ENCODE data around the gene GTSE1.

The GTSE1 gene

GRCh38 chr22:46275455-46276122 is 21.1 kb upstream of the GTSE1 start:
- no peak for DNase-seq

GRCh38 chr22:46276563-46276962 is 20.1 kb upstream of the GTSE1 start:
- no peak for DNase-seq

DNA sequence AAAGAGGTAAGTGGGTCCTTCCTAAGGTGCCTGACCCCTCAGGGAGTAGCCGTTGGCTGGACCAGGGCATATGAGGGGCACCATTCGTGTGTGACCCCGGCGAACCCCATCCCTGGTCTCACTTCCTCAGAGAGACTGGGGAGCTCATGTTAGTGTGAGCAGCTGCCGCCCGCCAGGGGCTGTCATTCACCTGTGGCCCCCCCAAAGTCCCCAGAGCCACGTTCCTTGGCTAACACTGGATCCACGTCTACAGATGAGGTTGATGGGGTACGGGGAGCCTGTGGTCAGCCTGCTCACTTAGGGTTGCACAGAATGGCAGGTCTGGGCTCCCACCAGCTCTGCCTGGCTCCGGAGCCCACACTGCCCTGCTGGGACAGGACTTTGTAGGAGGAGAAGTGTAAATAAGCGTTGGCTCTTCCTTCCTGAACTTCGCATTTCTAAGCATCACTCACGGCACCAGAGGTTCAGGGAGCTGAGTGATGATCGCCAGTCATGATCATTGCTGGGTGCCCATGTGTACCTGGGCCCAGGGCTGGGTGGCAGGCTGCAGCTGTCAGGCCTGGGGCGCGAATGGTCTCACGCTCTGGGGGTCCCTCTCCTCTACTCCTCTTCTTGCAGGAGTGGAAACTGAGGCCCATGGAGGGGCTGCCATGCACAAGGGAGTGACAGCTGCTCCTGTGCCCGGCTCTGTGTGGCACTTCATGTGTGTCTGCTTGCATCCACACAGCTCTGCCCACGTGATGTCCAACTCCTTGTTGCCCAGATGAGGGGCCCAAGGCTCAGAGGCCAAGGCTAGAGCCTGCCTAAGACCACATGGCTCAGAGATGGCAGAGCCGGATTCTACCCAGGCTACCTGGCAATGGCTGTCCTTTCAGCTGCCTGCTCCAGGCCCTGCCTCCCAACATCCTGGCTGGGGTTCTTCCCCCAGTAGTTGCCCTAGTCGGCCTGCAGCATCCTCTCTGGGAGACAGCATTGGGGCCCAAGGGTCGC is 17.7 kb upstream of the GTSE1 start:
- DNase-seq, result no peak

GRCh38 chr22:46280063-46280817 is 16.4 kb upstream of the GTSE1 start:
- DNase-seq, result no peak

DNA sequence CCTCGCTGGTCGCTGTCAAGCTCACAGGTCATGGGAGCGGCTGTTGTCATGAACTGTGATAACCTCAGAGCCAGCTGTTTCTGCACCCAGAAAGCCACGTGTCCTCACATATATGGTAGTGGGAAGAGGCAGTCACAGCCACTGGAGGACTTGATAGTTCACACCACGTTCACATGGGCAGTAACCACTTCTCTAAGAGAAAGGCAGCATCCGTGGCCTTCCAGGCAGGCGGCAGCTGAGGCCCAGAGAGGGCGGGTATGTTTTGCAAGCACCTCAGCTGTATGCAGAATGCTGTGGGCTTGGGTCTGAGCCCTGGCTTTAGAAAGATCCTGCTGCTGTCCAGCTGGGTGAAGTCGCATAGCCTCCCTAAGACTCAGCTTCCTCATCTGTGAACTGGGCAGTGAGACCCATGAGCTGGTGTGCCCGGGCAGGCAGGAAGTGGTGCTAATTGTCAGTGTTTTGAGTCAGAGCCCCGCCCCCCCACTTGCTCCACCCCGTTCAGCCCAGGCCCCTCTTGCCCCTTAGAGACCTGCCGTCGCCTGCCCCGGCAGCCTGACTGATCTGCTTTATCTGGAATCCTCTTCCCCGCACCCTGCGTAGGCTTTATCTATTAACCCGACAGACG is 15.6 kb upstream of the GTSE1 start:
- no peak for DNase-seq

GRCh38 chr22:46281866-46282678 is 14.6 kb upstream of the GTSE1 start:
- no peak for DNase-seq

GRCh38 chr22:46286006-46286405 is 10.7 kb upstream of the GTSE1 start:
- DNase-seq, result no peak

DNA sequence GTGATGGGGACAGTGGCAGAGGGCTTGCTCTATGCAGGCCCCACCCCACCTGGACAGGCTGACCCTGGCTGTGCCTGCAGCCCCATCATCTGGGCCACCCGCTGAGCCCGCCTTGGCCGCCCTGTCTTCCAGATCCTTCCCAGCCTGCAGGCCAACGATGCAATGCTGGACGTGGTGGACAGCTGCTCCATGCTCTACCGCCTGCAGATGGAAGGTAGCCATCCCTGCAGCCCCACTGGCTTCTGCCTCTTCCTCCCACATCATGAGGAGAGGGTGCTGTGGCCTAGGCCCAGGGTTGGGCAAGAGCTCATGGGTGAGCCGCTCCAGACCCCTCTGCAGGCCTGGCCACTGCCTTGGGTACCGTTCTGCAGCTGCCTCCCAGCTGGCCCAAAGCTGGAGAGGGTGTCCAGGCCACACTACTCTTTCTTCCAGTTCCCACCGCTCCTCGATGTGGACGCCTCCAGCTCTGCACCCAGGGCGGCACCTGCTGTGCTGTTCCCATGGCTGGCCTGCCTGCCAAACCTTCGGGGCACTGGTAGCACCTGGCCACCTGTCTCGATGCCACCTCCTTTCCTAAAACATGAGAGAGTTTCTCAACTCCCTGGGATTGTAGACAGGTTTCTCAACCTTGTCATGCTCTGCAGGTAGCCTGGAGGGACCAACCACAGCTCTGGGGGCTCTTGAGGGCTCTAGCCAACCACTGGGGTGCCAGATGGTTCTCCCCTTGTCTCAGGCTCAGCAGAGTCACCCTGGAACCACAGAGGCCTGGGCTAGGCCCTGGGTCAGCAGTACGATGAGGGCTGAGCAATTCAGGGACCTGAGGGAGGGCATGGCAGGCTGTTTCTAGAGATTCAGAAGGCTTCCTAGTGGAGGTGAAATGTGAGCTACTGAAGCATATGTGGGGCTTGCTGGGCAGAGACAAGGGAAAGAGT is 9.5 kb upstream of the GTSE1 start:
- DNase-seq, result no peak

DNA sequence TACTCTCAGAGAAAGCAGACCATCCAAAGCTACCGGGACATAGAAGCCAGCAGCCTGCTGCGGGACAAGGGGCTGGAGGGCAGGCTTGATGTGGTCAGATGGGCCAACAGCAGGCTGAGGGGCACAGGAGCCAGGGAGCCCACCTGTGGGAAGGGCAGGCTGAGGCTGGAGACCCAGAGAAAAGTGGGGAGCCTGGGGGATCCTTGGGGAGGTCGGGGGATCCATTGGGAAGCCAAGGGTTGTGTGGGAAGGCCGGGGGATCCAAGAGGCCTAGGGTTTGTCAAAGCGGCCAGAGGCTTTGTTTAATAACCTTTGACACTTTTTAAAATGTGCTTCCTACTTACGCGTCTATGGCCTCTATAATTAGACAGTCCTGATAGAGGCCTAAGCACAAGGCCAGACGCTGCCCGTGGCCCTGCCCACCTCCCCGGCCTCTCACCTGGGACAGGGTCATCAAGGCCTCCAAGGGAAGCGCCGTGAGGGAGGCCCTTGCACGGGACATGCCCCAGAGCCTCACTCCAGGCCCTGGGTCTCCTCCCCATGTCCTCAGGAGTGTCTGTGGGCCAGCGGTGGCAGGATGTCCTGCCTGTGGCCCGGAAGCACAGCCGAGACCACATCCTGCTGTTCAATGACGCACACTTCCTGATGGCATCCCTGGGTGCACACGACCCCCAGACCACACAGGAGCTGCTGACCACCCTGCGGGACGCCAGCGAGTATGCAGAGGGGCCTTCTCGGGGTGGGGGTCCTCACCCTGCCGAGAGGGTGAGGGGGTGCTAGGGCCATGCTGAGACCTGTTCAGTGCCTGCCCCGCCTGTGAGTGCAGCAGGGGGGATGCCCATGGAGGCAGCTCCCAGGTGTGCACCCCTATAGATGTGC is 8.6 kb upstream of the GTSE1 start:
- DNase-seq, result no peak

DNA sequence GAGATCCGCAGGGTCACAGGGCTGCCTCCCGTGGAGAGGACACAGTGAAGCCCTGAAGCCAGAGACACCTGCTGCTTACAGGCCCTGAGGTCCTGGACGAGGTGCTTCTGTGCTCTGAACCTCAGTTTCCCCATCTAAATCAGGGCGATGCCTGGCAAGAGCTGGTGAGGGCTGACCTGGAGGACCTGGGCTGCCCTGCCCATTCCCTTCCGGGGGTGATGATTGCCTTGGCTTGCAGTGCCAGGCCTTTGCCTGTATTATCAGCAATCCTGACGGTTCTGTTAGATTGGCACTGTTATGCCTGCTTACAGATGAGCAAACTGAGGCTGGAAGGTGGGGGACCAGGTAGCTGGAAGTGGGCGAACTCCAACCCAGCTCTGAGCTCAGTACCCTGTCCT is 7.8 kb upstream of the GTSE1 start:
- no peak for DNase-seq

GRCh38 chr22:46289244-46289891 is 7.3 kb upstream of the GTSE1 start:
- DNase-seq, result no peak

GRCh38 chr22:46290121-46290842 is 6.4 kb upstream of the GTSE1 start:
- DNase-seq, result no peak

DNA sequence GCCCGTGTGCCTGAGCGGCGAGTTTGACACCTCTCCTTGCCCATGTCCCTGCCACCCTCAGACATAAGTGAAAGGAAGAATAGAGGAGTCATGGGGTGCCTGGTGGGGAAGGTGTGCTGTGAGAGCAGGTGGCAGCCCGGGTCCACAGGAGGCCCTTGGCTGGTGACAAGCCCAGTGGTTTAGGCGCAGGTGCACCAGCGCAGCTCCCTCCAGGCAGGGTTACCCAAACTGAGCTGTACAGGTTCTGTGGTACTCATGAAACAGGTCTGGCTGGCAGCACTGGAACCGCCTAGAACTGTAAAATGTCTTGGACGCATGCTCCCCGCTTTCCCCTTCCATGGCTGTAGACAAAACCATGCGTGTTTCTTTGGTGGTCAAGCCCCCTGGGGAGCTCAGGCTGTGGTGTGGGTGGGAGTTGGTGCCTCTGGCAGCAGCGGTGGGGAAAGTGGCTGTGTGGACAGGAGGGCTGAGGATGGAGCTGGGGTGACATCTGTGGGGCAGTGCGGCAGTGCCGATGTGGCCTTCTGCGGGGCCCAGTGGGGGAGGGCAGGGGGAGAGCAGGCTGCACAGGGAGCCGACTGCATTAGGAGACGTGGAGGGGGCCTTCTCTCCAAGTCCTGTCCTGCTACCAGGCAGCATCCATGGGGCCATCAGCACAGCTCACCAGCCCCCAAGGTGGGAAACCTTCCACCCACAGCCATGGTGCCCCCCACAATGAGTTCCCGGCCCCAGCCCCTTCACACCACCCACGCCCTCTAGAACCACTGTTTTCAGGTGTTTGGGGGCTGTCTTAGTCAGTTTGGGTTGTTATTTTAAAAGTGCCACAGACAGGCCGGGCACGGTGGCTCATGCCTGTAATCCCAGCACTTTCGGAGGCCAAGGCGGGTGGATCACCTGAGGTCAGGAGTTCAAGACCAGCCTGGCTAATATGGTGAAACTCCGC is 5.6 kb upstream of the GTSE1 start:
- DNase-seq, result no peak

- DNase-seq, result no peak
Measured at GRCh38 chr22:46292173-46292572, 4.5 kb upstream of the GTSE1 start.

DNA sequence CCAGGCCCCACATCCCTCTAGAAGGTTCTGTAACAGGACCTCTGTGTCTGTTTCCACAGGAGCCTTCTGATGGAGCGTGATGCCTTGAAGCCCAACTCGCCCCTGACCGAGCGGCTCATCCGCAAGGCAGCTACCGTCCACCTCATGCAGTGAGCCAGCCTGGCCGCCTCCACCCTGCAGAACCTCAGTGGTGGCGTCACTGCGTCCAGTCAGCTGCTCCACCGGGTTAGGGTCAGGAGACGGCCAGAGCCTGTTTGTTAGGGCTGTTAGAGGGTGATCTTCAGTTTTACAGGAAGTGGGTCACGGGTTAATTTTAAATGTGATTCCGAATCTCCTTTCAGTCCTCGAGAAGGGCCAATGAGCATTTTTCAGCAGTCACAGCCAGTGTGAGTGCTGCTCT is 3.9 kb upstream of the GTSE1 start:
- no peak for DNase-seq

- no peak for DNase-seq
Measured at GRCh38 chr22:46293577-46294260, 3.0 kb upstream of the GTSE1 start.

DNA sequence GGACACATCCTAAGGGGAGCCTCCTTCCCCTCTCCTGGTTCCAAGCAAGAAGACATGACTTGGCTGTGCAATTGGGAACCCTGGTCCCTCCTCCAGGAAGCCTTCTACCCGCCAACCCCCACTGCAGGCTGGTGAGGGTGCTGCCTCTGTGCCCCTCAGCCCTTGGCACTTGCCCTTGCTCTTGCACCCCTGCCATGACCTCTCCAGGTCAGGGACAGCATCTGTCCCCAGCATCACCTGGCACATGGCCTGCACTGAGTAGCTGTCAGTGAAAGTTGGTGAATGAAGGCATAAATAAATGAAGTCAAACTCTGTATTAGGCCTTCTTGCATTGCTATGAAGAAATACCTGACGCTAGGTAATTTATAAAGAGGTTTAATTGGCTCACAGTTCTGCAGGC is 1.9 kb upstream of the GTSE1 start:
- no peak for DNase-seq

All from stimulated activated naive CD4-positive, alpha-beta T cell (primary cell).